Measurements from ENCODE around the gene DNASE1L1.
"Not testable (repeated sequence)": the region's sequence is repeated elsewhere in the genome, so short reads cannot be mapped to it uniquely, and the experiment has no call there.

DNASE1L1 gene

GRCh38 chrX:154403192-154403591, 5.9 kb downstream of the DNASE1L1 start:
- no peak for DNase-seq

GRCh38 chrX:154402622-154403127, 6.4 kb downstream of the DNASE1L1 start:
- DNase-seq = no peak

GRCh38 chrX:154401918-154402621, 7.0 kb downstream of the DNASE1L1 start:
- DNase-seq = peak; percentile 21

- peak; percentile 49 for DNase-seq
Measured at GRCh38 chrX:154401045-154401799, 7.8 kb downstream of the DNASE1L1 start.

GRCh38 chrX:154400369-154400817, 8.7 kb downstream of the DNASE1L1 start:
- not testable (repeated sequence) for DNase-seq

GRCh38 chrX:154399527-154400368, 9.3 kb downstream of the DNASE1L1 start:
- peak; percentile 24 for DNase-seq

GRCh38 chrX:154398668-154399526, 10.2 kb downstream of the DNASE1L1 start:
- DNase-seq = peak; percentile 88

GRCh38 chrX:154397888-154398667, 11.0 kb downstream of the DNASE1L1 start, which contains the start of gene RPL10:
Gene RPL10, plus strand, starts transcription at chrX:154398377. Its CDS starts 143 bp downstream, at chrX:154398520.
- peak; percentile 95 for DNase-seq

- DNase-seq = peak; percentile 71
Measured at GRCh38 chrX:154396973-154397887, 11.8 kb downstream of the DNASE1L1 start.

GRCh38 chrX:154396363-154396762, 12.7 kb downstream of the DNASE1L1 start:
- not testable (repeated sequence) for DNase-seq

GRCh38 chrX:154389812-154390747, 19.0 kb downstream of the DNASE1L1 start:
- not testable (repeated sequence) for DNase-seq

GRCh38 chrX:154388649-154389048, 20.4 kb downstream of the DNASE1L1 start:
- DNase-seq = not testable (repeated sequence)

GRCh38 chrX:154388094-154388493, 21.0 kb downstream of the DNASE1L1 start:
- DNase-seq = not testable (repeated sequence)

GRCh38 chrX:154384284-154384892, 24.7 kb downstream of the DNASE1L1 start:
- DNase-seq = no peak

- DNase-seq = no peak
Measured at GRCh38 chrX:154383359-154384283, 25.4 kb downstream of the DNASE1L1 start.

GRCh38 chrX:154382483-154383069, 26.5 kb downstream of the DNASE1L1 start:
- DNase-seq = no peak

GRCh38 chrX:154381271-154381670, 27.8 kb downstream of the DNASE1L1 start:
- DNase-seq = no peak

Measured in hematopoietic multipotent progenitor cell treated with erythropoietin and hydrocortisone succinate and interleukin-3 and kit ligand, for 8 days (in vitro differentiated cells).